Measurements from ENCODE around the gene GARIN3.

The GARIN3 gene

DNA sequence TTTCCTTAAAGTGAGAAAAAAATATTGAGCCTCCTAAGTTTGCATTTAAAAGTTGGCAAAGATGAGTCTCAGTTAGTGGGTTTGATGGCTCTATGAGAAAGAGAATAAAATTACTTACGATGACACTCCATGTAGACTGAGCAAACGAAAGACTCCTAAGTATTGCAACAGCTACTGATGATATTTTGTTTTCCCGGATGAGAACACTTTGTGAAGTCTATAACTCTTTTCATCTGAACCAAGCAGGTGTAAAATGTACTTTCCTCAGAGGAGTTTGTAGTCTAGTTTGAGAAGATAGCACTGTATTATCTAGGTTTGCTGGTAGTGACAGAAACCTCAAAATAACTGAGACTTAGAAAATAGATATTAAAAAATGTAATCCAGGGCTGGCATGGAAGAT, 12.9 kb upstream of the GARIN3 start:
- H3K79me2 ChIP-seq (ENCODE audit: control insufficient read depth, low read length), result no peaks in the 10 kb centered on the region
- no peak overlapping the region for H3K4me2 ChIP-seq (ENCODE audit: low read length)
- H3K36me3 ChIP-seq (ENCODE audit: control insufficient read depth, low read length), result no peaks in the 10 kb centered on the region
- no peaks in the 10 kb centered on the region for H3F3A ChIP-seq (ENCODE audit: control insufficient read depth, insufficient read depth)
- no peak overlapping the region for H3K27ac ChIP-seq (ENCODE audit: low read depth, low read length)
- H3K9me2 ChIP-seq (replicated peaks; ENCODE audit: control insufficient read depth, low read length), result no peaks in the 10 kb centered on the region
- H3K27me3 ChIP-seq (ENCODE audit: control insufficient read depth, low read length), result peaks cover 20% of the 10 kb centered on the region
- no peaks in the 10 kb centered on the region for H3K9me3 ChIP-seq (ENCODE audit: control insufficient read depth, insufficient read depth, low read length)
- no peak for TF ChIP-seq EZH2phosphoT487 (IDR thresholded peaks at IDR 0.05; ENCODE audit: borderline replicate concordance, low read length)
- H4K20me1 ChIP-seq (ENCODE audit: control insufficient read depth, insufficient read depth, low read depth, low read length), result no peaks in the 10 kb centered on the region
- H3K4me1 ChIP-seq (ENCODE audit: control insufficient read depth, low read length), result no peaks in the 10 kb centered on the region
- no peak overlapping the region for H3K4me3 ChIP-seq (ENCODE audit: low read length)

GRCh38 chr5:157177953-157178352, 11.9 kb upstream of the GARIN3 start:
- H3K9me2 ChIP-seq (replicated peaks; ENCODE audit: control insufficient read depth, low read length), result no peaks in the 10 kb centered on the region
- no peak overlapping the region for H3K4me3 ChIP-seq (ENCODE audit: low read length)
- H3K27me3 ChIP-seq (ENCODE audit: control insufficient read depth, low read length), result peaks cover 18% of the 10 kb centered on the region
- no peaks in the 10 kb centered on the region for H3K9me3 ChIP-seq (ENCODE audit: control insufficient read depth, insufficient read depth, low read length)
- H3F3A ChIP-seq (ENCODE audit: control insufficient read depth, insufficient read depth), result no peaks in the 10 kb centered on the region
- no peaks in the 10 kb centered on the region for H3K79me2 ChIP-seq (ENCODE audit: control insufficient read depth, low read length)
- no peak for TF ChIP-seq EZH2phosphoT487 (IDR thresholded peaks at IDR 0.05; ENCODE audit: borderline replicate concordance, low read length)
- TF ChIP-seq, protein P1, sequence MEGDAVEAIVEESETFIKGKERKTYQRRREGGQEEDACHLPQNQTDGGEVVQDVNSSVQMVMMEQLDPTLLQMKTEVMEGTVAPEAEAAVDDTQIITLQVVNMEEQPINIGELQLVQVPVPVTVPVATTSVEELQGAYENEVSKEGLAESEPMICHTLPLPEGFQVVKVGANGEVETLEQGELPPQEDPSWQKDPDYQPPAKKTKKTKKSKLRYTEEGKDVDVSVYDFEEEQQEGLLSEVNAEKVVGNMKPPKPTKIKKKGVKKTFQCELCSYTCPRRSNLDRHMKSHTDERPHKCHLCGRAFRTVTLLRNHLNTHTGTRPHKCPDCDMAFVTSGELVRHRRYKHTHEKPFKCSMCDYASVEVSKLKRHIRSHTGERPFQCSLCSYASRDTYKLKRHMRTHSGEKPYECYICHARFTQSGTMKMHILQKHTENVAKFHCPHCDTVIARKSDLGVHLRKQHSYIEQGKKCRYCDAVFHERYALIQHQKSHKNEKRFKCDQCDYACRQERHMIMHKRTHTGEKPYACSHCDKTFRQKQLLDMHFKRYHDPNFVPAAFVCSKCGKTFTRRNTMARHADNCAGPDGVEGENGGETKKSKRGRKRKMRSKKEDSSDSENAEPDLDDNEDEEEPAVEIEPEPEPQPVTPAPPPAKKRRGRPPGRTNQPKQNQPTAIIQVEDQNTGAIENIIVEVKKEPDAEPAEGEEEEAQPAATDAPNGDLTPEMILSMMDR (IDR thresholded peaks at IDR 0.05; ENCODE audit: low read depth, low read length, poor library complexity, severe bottlenecking), result no peak
- H3K4me2 ChIP-seq (ENCODE audit: low read length), result no peak overlapping the region
- H3K4me1 ChIP-seq (ENCODE audit: control insufficient read depth, low read length), result peaks cover 3% of the 10 kb centered on the region
- H4K20me1 ChIP-seq (ENCODE audit: control insufficient read depth, insufficient read depth, low read depth, low read length), result no peaks in the 10 kb centered on the region
- no peak overlapping the region for H3K27ac ChIP-seq (ENCODE audit: low read depth, low read length)
- H3K36me3 ChIP-seq (ENCODE audit: control insufficient read depth, low read length), result no peaks in the 10 kb centered on the region

- Histone ChIP-seq H3K9me3 (ENCODE audit: control insufficient read depth, insufficient read depth, low read length) (peaks cover 3% of the 10 kb centered on the region; the same call in 1 of the 2 replicates), H3K4me3 (ENCODE audit: low read length) (no peak overlapping the region), H3K4me2 (ENCODE audit: low read length) (no peak overlapping the region), H3K27ac (ENCODE audit: low read depth, low read length) (no peak overlapping the region), H3K27me3 (ENCODE audit: control insufficient read depth, low read length) (peaks cover 5% of the 10 kb centered on the region; the same call in 1 of the 2 replicates), H3F3A (ENCODE audit: control insufficient read depth, insufficient read depth) (no peaks in the 10 kb centered on the region), H3K9me2 (replicated peaks; ENCODE audit: control insufficient read depth, low read length) (no peaks in the 10 kb centered on the region), H3K36me3 (ENCODE audit: control insufficient read depth, low read length) (no peaks in the 10 kb centered on the region), H3K79me2 (ENCODE audit: control insufficient read depth, low read length) (no peaks in the 10 kb centered on the region), H3K4me1 (ENCODE audit: control insufficient read depth, low read length) (peaks cover 18% of the 10 kb centered on the region), H4K20me1 (ENCODE audit: control insufficient read depth, insufficient read depth, low read depth, low read length) (no peaks in the 10 kb centered on the region)
- no peak for TF ChIP-seq EZH2phosphoT487 (IDR thresholded peaks at IDR 0.05; ENCODE audit: borderline replicate concordance, low read length)
- TF ChIP-seq, protein P1 (IDR thresholded peaks at IDR 0.05; ENCODE audit: low read depth, low read length, poor library complexity, severe bottlenecking), result no peak
These were observed 9.1 kb upstream of the GARIN3 start for GRCh38 chr5:157175071-157175612.

- H3K27ac ChIP-seq (ENCODE audit: low read depth, low read length), result peak overlapping the region; percentile 39
- H3F3A ChIP-seq (ENCODE audit: control insufficient read depth, insufficient read depth), result no peaks in the 10 kb centered on the region
- H3K4me3 ChIP-seq (ENCODE audit: low read length), result peak overlapping the region; percentile 54
- H4K20me1 ChIP-seq (ENCODE audit: control insufficient read depth, insufficient read depth, low read depth, low read length), result no peaks in the 10 kb centered on the region
- H3K4me1 ChIP-seq (ENCODE audit: control insufficient read depth, low read length), result peaks cover 20% of the 10 kb centered on the region
- peak overlapping the region; percentile 71 for H3K4me2 ChIP-seq (ENCODE audit: low read length)
- TF ChIP-seq, protein P1 (IDR thresholded peaks at IDR 0.05; ENCODE audit: low read depth, low read length, poor library complexity, severe bottlenecking), result no peak
- TF ChIP-seq EZH2phosphoT487 (IDR thresholded peaks at IDR 0.05; ENCODE audit: borderline replicate concordance, low read length), result no peak
- H3K9me3 ChIP-seq (ENCODE audit: control insufficient read depth, insufficient read depth, low read length), result peaks cover 3% of the 10 kb centered on the region
- H3K9me2 ChIP-seq (replicated peaks; ENCODE audit: control insufficient read depth, low read length), result no peaks in the 10 kb centered on the region
- H3K36me3 ChIP-seq (ENCODE audit: control insufficient read depth, low read length), result no peaks in the 10 kb centered on the region
- H3K27me3 ChIP-seq (ENCODE audit: control insufficient read depth, low read length), result peaks cover 2% of the 10 kb centered on the region
- H3K79me2 ChIP-seq (ENCODE audit: control insufficient read depth, low read length), result no peaks in the 10 kb centered on the region
These were observed 6.3 kb upstream of the GARIN3 start for GRCh38 chr5:157172403-157172802.
